ENCODE data around the gene LYZL4. TPM values are rescaled to one million over a fixed set of nuclear protein-coding genes. Genes with fewer than 3 reads are reported as not detected.

LYZL4 gene
- total and polyA plus RNA-seq, 2 of the 4 experiments (the other 2 are of a cell fraction): not detected

GRCh38 chr3:42375121-42375800 lies 35.1 kb downstream of the LYZL4 start:
- H3K79me1 ChIP-seq (ENCODE audit: low read depth in 1 of 2, low read length in 2 of 2): no peaks in the 10 kb centered on the region
- no peak overlapping the region for H3K14ac ChIP-seq (replicated peaks; ENCODE audit: low read depth, low read length)
- H3K4me2 ChIP-seq (ENCODE audit: low read depth, low read length): no peak overlapping the region
- in situ Hi-C loops (cut with MboI; ENCODE audit: low sequenced_read_pairs) (no loop called here), dilution Hi-C loops (cut with HindIII; ENCODE audit: low sequenced_read_pairs, unreplicated experiment) (no loop called here), intact Hi-C loops (cut with micrococcal nuclease) (no loop called here)
- no peak overlapping the region for H3K18ac ChIP-seq (ENCODE audit: low read depth, low read length)
- H4K20me1 ChIP-seq (ENCODE audit: insufficient read depth, low read length): no peaks in the 10 kb centered on the region
- no peak overlapping the region for H2BK5ac ChIP-seq (ENCODE audit: low read depth, low read length, poor library complexity, severe bottlenecking)
- H2BK120ac ChIP-seq (ENCODE audit: low read depth, low read length): no peak overlapping the region
- H2AK5ac ChIP-seq (ENCODE audit: low read depth, low read length): no peak overlapping the region
- no peaks in the 10 kb centered on the region for H3K9me1 ChIP-seq (ENCODE audit: insufficient read depth, low read length)
- H3K27me3 ChIP-seq (ENCODE audit: control insufficient read depth, insufficient read depth, low read length): no peaks in the 10 kb centered on the region
- no peak overlapping the region for H2BK15ac ChIP-seq (ENCODE audit: low read depth, low read length)
- H3K9me3 ChIP-seq (ENCODE audit: control insufficient read depth, insufficient read depth, low read length): no peaks in the 10 kb centered on the region
- H3K4ac ChIP-seq (ENCODE audit: low read depth, low read length): no peak overlapping the region
- no peak overlapping the region for H3K4me3 ChIP-seq (ENCODE audit: insufficient read depth, low read depth, low read length)
- no peak overlapping the region for H2AFZ ChIP-seq (replicated peaks; ENCODE audit: low read length, poor library complexity)
- ChIA-PET POLR2A (ENCODE audit: unreplicated experiment) (no interaction called here), CTCF (no interaction called here)
- no peak overlapping the region for H4K91ac ChIP-seq (ENCODE audit: insufficient read depth, low read depth, low read length)
- no peak overlapping the region for H3K9ac ChIP-seq (ENCODE audit: low read depth, low read length)
- DNase-seq (no peak), ATAC-seq (ENCODE audit: low read depth) (no peak)
- H3K4me1 ChIP-seq (ENCODE audit: control insufficient read depth, insufficient read depth, low read length): no peaks in the 10 kb centered on the region
- H3K27ac ChIP-seq (ENCODE audit: insufficient read depth, low read length): no peak overlapping the region
- H4K8ac ChIP-seq (ENCODE audit: low read depth in 2 of 2, low read length in 2 of 2): no peak overlapping the region
- H3K56ac ChIP-seq (ENCODE audit: extremely low read depth, insufficient read depth, low read length): no peak overlapping the region
- H2AK9ac ChIP-seq (replicated peaks; ENCODE audit: low read depth, low read length, poor library complexity): no peak overlapping the region
- TF ChIP-seq RCOR1 (IDR thresholded peaks at IDR 0.05; ENCODE audit: insufficient replicate concordance, low read length) (no peak), MAZ (IDR thresholded peaks at IDR 0.05; ENCODE audit: borderline replicate concordance, low read depth, low read length) (no peak)
- no peak overlapping the region for H2BK20ac ChIP-seq (ENCODE audit: low read depth, low read length)
- H3K23ac ChIP-seq (ENCODE audit: low read depth, low read length): no peak overlapping the region
- no CpG with 5 or more reads among the region's 6 CpGs for WGBS, 2 experiments (ENCODE audit: extremely low coverage in 2 of 2, insufficient read length in 1 of 2)
- no peaks in the 10 kb centered on the region for H3K36me3 ChIP-seq (ENCODE audit: control insufficient read depth, insufficient read depth, low read length)
- no TSS peak for BruUV-seq (replicated peaks)
- H4K5ac ChIP-seq (ENCODE audit: low read depth, low read length): no peak overlapping the region

Data from IMR-90 (cell line).